Keratinocyte (primary cell): ENCODE results near the gene CYP4F22. TPM values are rescaled to one million over a fixed set of nuclear protein-coding genes. Genes with fewer than 3 reads are reported as not detected.

ENCODE experiments used
- DNase-seq: peaks from one replicate; pipeline ENCODE4 v3.0.0-alpha.2; 2011; ENCODE audit warnings: low read depth, missing footprints, low spot score
- FAIRE-seq: peaks from 2 replicates; lab custom pipeline; 2011; peaks lifted over from hg19 to GRCh38; lab: Jason Lieb, UNC
- H2AFZ ChIP-seq: 2 replicates; pipeline ENCODE4 v1.6.0; 2012; ENCODE audit warnings: low read length, control low read depth, inconsistent platforms; ENCODE audit not compliant: control insufficient read depth
- H3K27ac ChIP-seq: 2 replicates; pipeline ENCODE4 v1.5.1; 2011; ENCODE audit warnings: low read length; ENCODE audit not compliant: control insufficient read depth, insufficient read depth
- H3K27me3 ChIP-seq: 3 replicates; pipeline ENCODE4 v1.6.0; 2011; ENCODE audit warnings: low read length; ENCODE audit not compliant: control insufficient read depth, insufficient read depth; ENCODE audit errors: extremely low read depth
- H3K36me3 ChIP-seq, 2 experiments: 2 replicates in 1 of 2; 3 replicates in 1 of 2; pipeline ENCODE4 v1.5.1; 2011; ENCODE audit warnings: low read length in 2 of 2, mild to moderate bottlenecking in 1 of 2; ENCODE audit not compliant: control insufficient read depth in 2 of 2, insufficient read depth in 2 of 2; ENCODE audit errors: extremely low read depth in 1 of 2
- H3K4me1 ChIP-seq: 3 replicates; pipeline ENCODE4 v1.5.1; 2011; ENCODE audit warnings: low read length; ENCODE audit not compliant: control insufficient read depth, insufficient read depth; ENCODE audit errors: extremely low read depth
- H3K4me2 ChIP-seq: 3 replicates; pipeline ENCODE4 v1.6.0; 2011; ENCODE audit warnings: low read depth, low read length; ENCODE audit not compliant: control insufficient read depth, insufficient read depth; ENCODE audit errors: extremely low read depth
- H3K4me3 ChIP-seq, 3 experiments: fragments of 200-600 bp in 1 of 3; sonication (generic) in 1 of 3; 2 replicates in 2 of 3; 3 replicates in 1 of 3; pipeline ENCODE4 v1.5.1; 2011 to 2016; ENCODE audit warnings: low read length in 3 of 3, mild to moderate bottlenecking in 3 of 3, control low read depth in 2 of 3, inconsistent platforms in 1 of 3, low read depth in 1 of 3, mixed read lengths in 1 of 3, mixed run types in 1 of 3, moderate library complexity in 1 of 3; ENCODE audit not compliant: control insufficient read depth in 2 of 3, insufficient read depth in 2 of 3; ENCODE audit errors: extremely low read depth in 1 of 3
- H3K79me2 ChIP-seq: 2 replicates; pipeline ENCODE4 v1.6.0; 2012; ENCODE audit warnings: low read length; ENCODE audit not compliant: control insufficient read depth, insufficient read depth
- H3K9ac ChIP-seq: 3 replicates; pipeline ENCODE4 v1.6.0; 2011; ENCODE audit warnings: low read length; ENCODE audit not compliant: control insufficient read depth, insufficient read depth; ENCODE audit errors: extremely low read depth
- H3K9me1 ChIP-seq: 3 replicates; pipeline ENCODE4 v1.6.0; 2011; ENCODE audit warnings: low read length; ENCODE audit not compliant: control insufficient read depth, insufficient read depth; ENCODE audit errors: extremely low read depth
- H3K9me3 ChIP-seq: 2 replicates; pipeline ENCODE4 v1.5.1; 2012; ENCODE audit warnings: low read depth, low read length; ENCODE audit not compliant: control insufficient read depth
- H4K20me1 ChIP-seq: 3 replicates; pipeline ENCODE4 v1.6.0; 2011; ENCODE audit warnings: low read length; ENCODE audit not compliant: control insufficient read depth, insufficient read depth; ENCODE audit errors: extremely low read depth
- EZH2 ChIP-seq: IDR thresholded peaks from one replicate; pipeline ENCODE4 v1.6.1; 2012; ENCODE audit warnings: inconsistent platforms, mild to moderate bottlenecking, low read length, moderate library complexity
- dilution Hi-C: fragments of 300-500 bp; cut with MboI; formaldehyde crosslinking; loops from one replicate; pipeline ENCODE4 v1.7.0; 2020; ENCODE audit warnings: low sequenced_read_pairs; ENCODE audit not compliant: extremely low pct_ligation_motif_present
- polyA plus RNA-seq, 5 experiments: library from polyadenylated mRNA; depleted of rRNA in 3 of 5; stranded (reverse) in 3 of 5; stranded (forward) in 1 of 5; unstranded in 1 of 5; fragments of >200 nt; gene quantifications; 1 replicate in 1 of 5; 2 replicates in 3 of 5; 3 replicates in 1 of 5; pipeline versions ENCODE4 v1.2.1 to v1.2.3, GENCODE V29; 2011 to 2012; ENCODE audit warnings: missing spikeins in 2 of 5, low read depth in 1 of 5, low replicate concordance in 1 of 5
- TF ChIP-seq, protein P1 (sequence below), 3 experiments: IDR thresholded peaks in 1 of 3; conservative IDR thresholded peaks in 1 of 3; optimal IDR thresholded peaks in 1 of 3; 2 replicates in 2 of 3; 3 replicates in 1 of 3; pipeline versions ENCODE3 to v1.5.1; 2011; ENCODE audit warnings: low read length in 3 of 3, mild to moderate bottlenecking in 3 of 3, moderate library complexity in 2 of 3, control low read depth in 1 of 3, inconsistent platforms in 1 of 3; ENCODE audit not compliant: insufficient read depth in 2 of 3; ENCODE audit errors: extremely low read depth in 1 of 3

Gene CYP4F22
- polyA plus RNA-seq, 1 donor (not counting 4 experiments of a cell fraction or from before 2014, with no cell fraction given) = 0.43 TPM

DNA sequence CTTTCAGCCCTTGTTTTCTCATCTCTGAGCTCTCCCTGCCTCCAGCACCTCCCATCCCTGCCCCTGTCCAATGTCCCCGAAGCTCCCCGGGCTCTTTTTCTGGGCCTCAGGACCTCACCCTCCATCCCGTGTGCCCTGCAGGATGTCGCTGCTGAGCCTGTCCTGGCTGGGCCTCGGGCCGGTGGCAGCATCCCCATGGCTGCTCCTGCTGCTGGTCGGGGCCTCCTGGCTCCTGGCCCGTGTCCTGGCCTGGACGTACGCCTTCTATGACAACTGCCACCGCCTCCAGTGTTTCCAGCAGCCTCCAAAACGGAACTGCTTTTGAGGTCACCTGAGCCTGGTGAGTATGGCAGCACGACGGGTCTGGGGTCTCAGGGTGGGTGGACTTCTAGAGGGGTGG is 55.6 kb downstream of the CYP4F22 start:
- H2AFZ ChIP-seq = no peak overlapping the region
- DNase-seq (no peak), FAIRE-seq (no peak)
- no peaks in the 10 kb centered on the region for H3K9me1 ChIP-seq
- H3K36me3 ChIP-seq = no peaks in the 10 kb centered on the region
- no peaks in the 10 kb centered on the region for H3K4me1 ChIP-seq
- peaks cover 8% of the 10 kb centered on the region for H3K27me3 ChIP-seq
- H3K9me3 ChIP-seq = no peaks in the 10 kb centered on the region
- TF ChIP-seq EZH2 = no peak
- TF ChIP-seq, protein P1, sequence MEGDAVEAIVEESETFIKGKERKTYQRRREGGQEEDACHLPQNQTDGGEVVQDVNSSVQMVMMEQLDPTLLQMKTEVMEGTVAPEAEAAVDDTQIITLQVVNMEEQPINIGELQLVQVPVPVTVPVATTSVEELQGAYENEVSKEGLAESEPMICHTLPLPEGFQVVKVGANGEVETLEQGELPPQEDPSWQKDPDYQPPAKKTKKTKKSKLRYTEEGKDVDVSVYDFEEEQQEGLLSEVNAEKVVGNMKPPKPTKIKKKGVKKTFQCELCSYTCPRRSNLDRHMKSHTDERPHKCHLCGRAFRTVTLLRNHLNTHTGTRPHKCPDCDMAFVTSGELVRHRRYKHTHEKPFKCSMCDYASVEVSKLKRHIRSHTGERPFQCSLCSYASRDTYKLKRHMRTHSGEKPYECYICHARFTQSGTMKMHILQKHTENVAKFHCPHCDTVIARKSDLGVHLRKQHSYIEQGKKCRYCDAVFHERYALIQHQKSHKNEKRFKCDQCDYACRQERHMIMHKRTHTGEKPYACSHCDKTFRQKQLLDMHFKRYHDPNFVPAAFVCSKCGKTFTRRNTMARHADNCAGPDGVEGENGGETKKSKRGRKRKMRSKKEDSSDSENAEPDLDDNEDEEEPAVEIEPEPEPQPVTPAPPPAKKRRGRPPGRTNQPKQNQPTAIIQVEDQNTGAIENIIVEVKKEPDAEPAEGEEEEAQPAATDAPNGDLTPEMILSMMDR (optimal IDR thresholded peaks at IDR 0.05 in 1 of 3, IDR thresholded peaks at IDR 0.05 in 1 of 3, conservative IDR thresholded peaks at IDR 0.05 in 1 of 3; ENCODE audit: extremely low read depth in 1 of 3, insufficient read depth in 2 of 3, low read length in 3 of 3) = no peak
- dilution Hi-C loops = no loop called here
- no peaks in the 10 kb centered on the region for H4K20me1 ChIP-seq
- H3K9ac ChIP-seq = no peak overlapping the region
- H3K4me3 ChIP-seq = no peak overlapping the region
- no peak overlapping the region for H3K4me2 ChIP-seq
- no peak overlapping the region for H3K27ac ChIP-seq
- no peaks in the 10 kb centered on the region for H3K79me2 ChIP-seq

DNA sequence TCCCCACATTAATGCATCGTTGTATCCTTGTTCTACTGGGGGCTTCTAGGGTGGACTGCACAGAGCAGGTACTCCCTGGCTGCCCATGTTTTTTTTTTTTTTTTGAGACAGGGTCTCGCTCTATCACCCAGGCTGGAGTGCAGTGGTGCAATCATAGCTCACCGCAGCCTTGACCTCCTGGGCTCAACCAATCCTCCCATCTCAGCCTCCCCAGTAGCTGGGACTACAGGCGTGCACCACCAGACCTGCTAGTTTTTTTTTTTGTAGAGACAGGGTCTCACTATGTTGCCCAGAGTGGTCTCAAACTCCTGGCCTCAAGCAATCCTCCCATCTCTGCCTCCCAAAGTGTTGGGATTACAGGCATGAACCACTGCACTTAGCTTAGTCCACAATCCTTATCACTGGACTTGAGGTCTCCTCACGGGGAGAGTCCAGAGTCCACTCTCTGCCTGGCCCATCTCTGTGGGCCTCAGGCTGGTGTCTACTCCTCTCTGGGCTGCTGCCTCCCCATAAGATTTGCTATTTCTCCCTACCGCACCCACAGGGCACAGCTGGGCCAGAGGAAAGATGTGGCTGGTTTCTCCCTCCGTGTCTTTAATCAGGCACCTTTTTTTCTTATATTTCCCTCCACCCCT is 56.3 kb downstream of the CYP4F22 start:
- no peaks in the 10 kb centered on the region for H3K79me2 ChIP-seq
- FAIRE-seq (no peak), DNase-seq (no peak)
- H2AFZ ChIP-seq = no peak overlapping the region
- no peaks in the 10 kb centered on the region for H3K9me3 ChIP-seq
- H3K9me1 ChIP-seq = no peaks in the 10 kb centered on the region
- no peak for TF ChIP-seq EZH2
- TF ChIP-seq, protein P1 (optimal IDR thresholded peaks at IDR 0.05 in 1 of 3, IDR thresholded peaks at IDR 0.05 in 1 of 3, conservative IDR thresholded peaks at IDR 0.05 in 1 of 3; ENCODE audit: extremely low read depth in 1 of 3, insufficient read depth in 2 of 3, low read length in 3 of 3) = no peak
- no peaks in the 10 kb centered on the region for H3K36me3 ChIP-seq
- H4K20me1 ChIP-seq = no peaks in the 10 kb centered on the region
- peaks cover 8% of the 10 kb centered on the region for H3K27me3 ChIP-seq
- H3K4me2 ChIP-seq = no peak overlapping the region
- dilution Hi-C loops = no loop called here
- no peak overlapping the region for H3K9ac ChIP-seq
- no peaks in the 10 kb centered on the region for H3K4me1 ChIP-seq
- H3K27ac ChIP-seq = no peak overlapping the region
- H3K4me3 ChIP-seq = no peak overlapping the region
